A673 (cell line): ENCODE results near the gene WRNIP1. TPM values are rescaled to one million over a fixed set of nuclear protein-coding genes. Genes with fewer than 3 reads are reported as not detected.

Experiments
- BruUV-seq: library from RNA; stranded (reverse); fragments of 400-500 nt; replicated peaks from 2 replicates; lab custom pipeline; 2021; lab: Mats Ljungman, UMichigan
- CTCF ChIA-PET: fragments of 300-600 bp; sonication (Branson Sonifier 250); formaldehyde crosslinking; loops from one replicate; lab custom pipeline; 2022; ENCODE audit warnings: antibody characterized with exemption; lab: Charles Lee
- POLR2A ChIA-PET: fragments of 300-600 bp; sonication (Branson Sonifier 250); formaldehyde crosslinking; loops from one replicate; lab custom pipeline; 2022; ENCODE audit warnings: antibody characterized with exemption; ENCODE audit not compliant: low non-redundant PET; lab: Charles Lee
- DNase-seq: peaks from one replicate; pipeline ENCODE4 v3.0.0-alpha.2; 2015; ENCODE audit warnings: low spot score
- H3K27ac ChIP-seq: fragments of 200-600 bp; sonication (generic); 2 replicates; pipeline ENCODE4 v1.5.1; 2016; ENCODE audit warnings: mixed run types, low read depth, mild to moderate bottlenecking, mixed read lengths, antibody characterized with exemption, low read length; ENCODE audit not compliant: poor library complexity, severe bottlenecking
- H3K27me3 ChIP-seq: fragments of 200-600 bp; sonication (generic); replicated peaks from 2 replicates; pipeline ENCODE4 v1.6.1; 2017; ENCODE audit warnings: mixed run types, low read depth, mild to moderate bottlenecking, mixed read lengths, antibody characterized with exemption, low read length; ENCODE audit not compliant: insufficient read depth, poor library complexity
- H3K36me3 ChIP-seq: fragments of 200-600 bp; sonication (generic); 2 replicates; pipeline ENCODE4 v1.6.1; 2016; ENCODE audit warnings: mixed run types, mild to moderate bottlenecking, mixed read lengths, antibody characterized with exemption, low read length; ENCODE audit not compliant: insufficient read depth, poor library complexity, severe bottlenecking
- H3K4me1 ChIP-seq: fragments of 200-600 bp; sonication (generic); 2 replicates; pipeline ENCODE4 v1.6.1; 2017; ENCODE audit warnings: mixed run types, mild to moderate bottlenecking, mixed read lengths, antibody characterized with exemption, low read length; ENCODE audit not compliant: insufficient read depth, poor library complexity, severe bottlenecking
- H3K4me3 ChIP-seq: fragments of 200-600 bp; sonication (generic); 2 replicates; pipeline ENCODE4 v1.5.1; 2016; ENCODE audit warnings: low read depth, mixed run types, mild to moderate bottlenecking, mixed read lengths, low read length; ENCODE audit not compliant: poor library complexity, severe bottlenecking
- H3K9me3 ChIP-seq: fragments of 200-600 bp; sonication (generic); 2 replicates; pipeline ENCODE4 v1.6.1; 2016; ENCODE audit warnings: mixed run types, low read depth, mild to moderate bottlenecking, mixed read lengths, antibody characterized with exemption, low read length; ENCODE audit not compliant: poor library complexity, severe bottlenecking
- CTCF ChIP-seq: fragments of 300-800, 200-600 bp; sonication (generic); conservative IDR thresholded peaks from 2 replicates; pipeline ENCODE4 v1.5.1; 2017; ENCODE audit warnings: low read depth, mild to moderate bottlenecking, antibody characterized with exemption, low read length, moderate library complexity, mixed read lengths
- EZH2 ChIP-seq: fragments of 200-600 bp; sonication (generic); IDR thresholded peaks from 2 replicates; pipeline ENCODE4 v1.6.1; 2017; ENCODE audit warnings: borderline replicate concordance, low read depth, mild to moderate bottlenecking, mixed read lengths, antibody characterized with exemption, low read length; ENCODE audit not compliant: poor library complexity, severe bottlenecking
- intact Hi-C: fragments of 100-400 bp; cut with micrococcal nuclease; formaldehyde crosslinking; loops from one replicate; pipeline ENCODE4 v1.10.0; 2022; ENCODE audit not compliant: unreplicated experiment
- total RNA-seq: library from RNA; stranded (reverse); gene quantifications from 2 replicates; pipeline ENCODE4 v1.2.3, GENCODE V29; 2021

Gene WRNIP1
- total RNA-seq, 1 experiment from 2014 or later = 49.3 TPM

- H3K27ac ChIP-seq = no peak overlapping the region
- CTCF ChIA-PET = no interaction called here
- no peak for DNase-seq
- POLR2A ChIA-PET = no interaction called here
- no peaks in the 10 kb centered on the region for H3K4me1 ChIP-seq
- no peaks in the 10 kb centered on the region for H3K27me3 ChIP-seq
- H3K4me3 ChIP-seq = no peak overlapping the region
- H3K9me3 ChIP-seq = no peaks in the 10 kb centered on the region
- intact Hi-C loops = no loop called here
- H3K36me3 ChIP-seq = no peaks in the 10 kb centered on the region
- no TSS peak for BruUV-seq
- TF ChIP-seq EZH2 = no peak
- no peak for TF ChIP-seq CTCF
Measured at GRCh38 chr6:2730353-2731107, 34.7 kb upstream of the WRNIP1 start.

GRCh38 chr6:2731281-2731909, 33.8 kb upstream of the WRNIP1 start:
- no peaks in the 10 kb centered on the region for H3K4me1 ChIP-seq
- ChIA-PET CTCF (no interaction called here), POLR2A (no interaction called here)
- no TSS peak for BruUV-seq
- TF ChIP-seq EZH2 (no peak), CTCF (no peak)
- H3K27me3 ChIP-seq = no peaks in the 10 kb centered on the region
- DNase-seq = no peak
- H3K27ac ChIP-seq = no peak overlapping the region
- no peak overlapping the region for H3K4me3 ChIP-seq
- H3K36me3 ChIP-seq = no peaks in the 10 kb centered on the region
- no peaks in the 10 kb centered on the region for H3K9me3 ChIP-seq
- intact Hi-C loops = no loop called here

- POLR2A ChIA-PET = no interaction called here
Measured at GRCh38 chr6:2732503-2733089, 32.6 kb upstream of the WRNIP1 start.

More at GRCh38 chr6:2732503-2733089, 32.6 kb upstream of the WRNIP1 start:
- H3K4me3 ChIP-seq = no peak overlapping the region
- H3K36me3 ChIP-seq = no peaks in the 10 kb centered on the region
- no peak for DNase-seq
- no TSS peak for BruUV-seq
- intact Hi-C loops = no loop called here
- no peaks in the 10 kb centered on the region for H3K4me1 ChIP-seq
- CTCF ChIA-PET = interaction anchor here (0.6 kb wide), 1 partner anchor 256 kb away, joined by 3 read pairs; no protein-coding TSS in a partner anchor
- no peak overlapping the region for H3K27ac ChIP-seq
- no peaks in the 10 kb centered on the region for H3K27me3 ChIP-seq
- H3K9me3 ChIP-seq = no peaks in the 10 kb centered on the region
- TF ChIP-seq CTCF (no peak), EZH2 (no peak)
